GM19238 (cell line): ENCODE results near the gene SFSWAP.
"Not testable (repeated sequence)": the region's sequence is repeated elsewhere in the genome, so short reads cannot be mapped to it uniquely, and the experiment has no call there.

ENCODE experiments used
- DNase-seq: peaks from one replicate; pipeline ENCODE4 v3.0.0; 2011; ENCODE audit warnings: low spot score; ENCODE audit not compliant: insufficient read length

SFSWAP gene

DNA sequence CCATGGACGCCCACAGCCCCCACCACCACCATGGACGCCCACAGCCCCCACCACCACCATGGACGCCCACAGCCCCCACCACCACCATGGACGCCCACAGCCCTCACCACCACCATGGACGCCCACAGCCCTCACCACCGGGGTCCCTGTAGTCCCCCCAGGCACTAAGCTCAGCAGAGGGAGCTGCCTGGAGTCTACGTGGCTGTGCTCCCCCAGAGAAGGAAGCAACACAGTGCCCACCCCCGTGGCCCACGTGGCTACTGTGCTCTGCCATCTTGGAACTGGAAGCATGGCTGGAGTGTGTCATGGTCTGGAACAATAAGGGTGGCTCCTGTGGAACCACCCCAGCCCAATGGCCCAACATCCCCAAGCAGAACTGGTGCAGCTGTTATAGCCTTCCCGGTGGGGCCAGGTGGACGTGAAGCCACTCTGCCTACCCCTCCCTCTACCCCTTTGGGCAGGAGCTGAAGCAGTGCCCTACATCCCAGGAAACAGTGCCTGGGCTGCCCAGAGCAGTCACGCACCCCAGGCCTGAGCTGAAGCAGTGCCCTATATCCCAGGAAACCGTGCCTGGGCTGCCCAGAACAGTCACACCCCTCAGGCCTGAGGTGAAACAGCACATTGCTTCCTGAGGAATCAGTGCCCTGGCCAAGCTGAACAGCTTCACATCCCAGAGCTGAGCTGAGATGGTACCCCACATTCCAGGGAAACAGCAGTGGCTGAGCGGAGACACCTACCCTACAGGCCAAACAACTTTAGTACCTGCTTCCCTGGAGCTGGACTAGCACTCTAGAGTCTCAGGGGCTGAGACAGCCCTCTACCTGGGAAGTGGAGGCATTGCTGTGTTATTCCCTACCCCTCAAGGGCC, 9.0 kb upstream of the SFSWAP start:
- DNase-seq = no peak

DNA sequence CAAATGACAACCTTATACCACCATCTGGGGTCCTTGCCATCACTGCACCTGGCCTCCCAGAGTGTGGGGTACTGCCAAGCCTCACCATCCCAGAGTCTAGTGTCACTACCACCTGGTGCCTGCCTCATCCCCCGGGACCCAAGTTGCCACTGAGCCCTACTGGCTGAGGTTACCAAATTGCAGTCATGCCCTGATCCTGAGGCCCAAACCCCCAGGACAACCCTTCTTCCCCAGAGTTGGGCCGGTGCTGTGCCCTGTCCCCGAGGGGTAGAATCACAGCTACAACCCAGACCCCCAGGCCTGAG, 8.4 kb upstream of the SFSWAP start:
- no peak for DNase-seq

DNA sequence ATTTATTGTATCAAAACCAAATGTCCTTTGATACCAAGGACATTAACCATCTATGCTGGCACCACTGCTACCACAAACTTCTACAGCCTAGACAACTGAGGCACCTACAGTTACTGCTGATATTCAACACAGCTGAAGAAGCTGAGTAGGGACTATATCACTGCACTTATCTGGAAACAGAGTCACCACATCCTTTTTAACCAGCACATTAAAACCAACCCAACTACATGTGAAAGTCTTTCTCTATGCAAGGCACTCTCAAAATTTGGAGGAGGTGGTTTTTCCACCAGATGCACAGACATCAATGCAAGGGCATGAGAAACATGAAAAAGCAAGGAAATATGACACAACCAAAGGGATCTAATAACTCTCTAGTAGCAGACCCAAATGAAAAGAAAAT, 7.7 kb upstream of the SFSWAP start:
- DNase-seq = no peak

DNA sequence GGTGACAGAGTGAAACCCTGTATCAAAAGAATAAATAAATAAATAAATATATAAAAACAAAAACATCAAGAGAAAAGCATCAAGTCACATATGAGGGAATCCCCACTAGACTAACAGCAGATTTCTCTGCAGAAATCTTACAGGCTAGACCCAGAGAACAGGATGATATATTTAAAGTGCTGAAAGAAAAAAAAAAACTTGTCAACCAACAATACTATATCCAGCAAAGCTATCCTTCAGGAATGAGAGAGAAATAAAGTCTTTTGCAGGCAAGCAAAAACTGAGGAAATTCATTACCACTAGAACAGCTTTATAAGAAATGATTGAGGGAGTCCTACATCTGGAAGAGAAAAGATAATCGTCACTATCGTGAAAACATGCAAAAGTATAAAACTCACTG, 6.4 kb upstream of the SFSWAP start:
- DNase-seq = no peak

DNA sequence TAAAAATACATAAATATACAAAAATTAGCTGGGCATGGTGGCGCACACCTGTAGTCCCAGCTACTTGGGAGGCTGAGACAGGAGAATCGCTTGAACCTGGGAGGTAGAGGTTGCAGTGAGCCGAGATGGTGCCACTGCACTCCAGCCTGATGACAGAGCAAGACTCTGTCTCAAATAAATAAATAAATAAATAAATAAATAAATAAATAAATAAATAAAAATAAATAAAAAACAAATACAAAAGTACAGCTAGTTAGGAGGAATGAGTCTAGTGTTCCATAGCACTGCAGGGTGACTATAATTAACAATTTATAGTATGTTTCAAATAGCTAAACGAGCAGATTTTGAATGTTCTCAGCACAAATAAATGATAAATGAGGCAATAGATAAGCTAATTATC, 4.2 kb upstream of the SFSWAP start:
- DNase-seq = not testable (repeated sequence)

DNA sequence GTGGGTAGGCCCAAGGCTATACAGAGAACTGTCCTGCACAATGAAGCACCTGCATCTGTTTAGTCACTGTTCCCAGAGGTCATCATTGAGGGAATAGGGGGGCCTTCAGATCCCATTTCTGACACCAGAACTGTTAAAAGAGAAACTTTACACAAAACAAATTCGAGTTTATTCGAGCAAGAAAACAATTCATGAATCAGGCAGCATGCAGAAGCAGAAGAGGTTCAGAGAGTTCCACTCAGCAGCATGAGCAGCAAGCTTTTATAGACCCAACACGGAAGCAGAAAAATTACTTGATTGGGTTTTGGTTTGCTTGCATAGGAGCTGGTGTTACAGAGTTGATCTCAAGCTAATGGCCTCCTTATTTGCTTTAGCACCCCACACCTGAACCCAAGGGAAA, 1.7 kb upstream of the SFSWAP start:
- no peak for DNase-seq

DNA sequence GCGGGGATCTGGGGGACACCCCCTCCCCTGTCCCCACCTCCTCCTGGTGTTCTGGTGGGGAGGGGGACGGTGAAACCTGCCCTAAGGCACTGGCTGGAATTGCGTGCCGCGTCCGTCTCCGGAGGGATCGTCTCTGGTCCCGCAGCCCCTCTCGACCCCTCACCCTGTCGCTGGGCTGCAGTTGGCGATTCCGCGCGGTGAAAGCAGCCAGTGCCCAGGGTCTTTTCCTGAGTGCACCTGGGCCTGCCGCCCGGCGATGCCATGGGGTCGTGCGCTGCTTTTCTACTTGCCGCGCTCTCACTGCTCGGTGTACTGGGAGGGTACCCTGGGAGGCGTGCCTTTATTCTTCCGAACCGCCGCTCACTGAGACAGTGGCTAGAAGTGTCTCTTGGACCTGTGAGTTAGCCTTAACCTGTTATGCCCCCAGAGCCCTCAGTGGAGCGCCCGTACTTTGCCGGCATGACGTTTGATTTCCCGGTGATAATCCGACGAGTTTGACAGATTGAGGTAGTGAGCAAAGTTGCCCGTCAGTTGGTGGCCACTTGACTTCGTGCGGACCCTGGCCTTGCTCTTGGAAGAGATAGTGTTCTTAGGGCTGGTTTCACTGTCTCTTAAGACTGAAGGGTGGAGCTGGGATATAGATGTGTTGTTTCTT, 788 bp downstream of the SFSWAP start:
- no peak for DNase-seq

DNA sequence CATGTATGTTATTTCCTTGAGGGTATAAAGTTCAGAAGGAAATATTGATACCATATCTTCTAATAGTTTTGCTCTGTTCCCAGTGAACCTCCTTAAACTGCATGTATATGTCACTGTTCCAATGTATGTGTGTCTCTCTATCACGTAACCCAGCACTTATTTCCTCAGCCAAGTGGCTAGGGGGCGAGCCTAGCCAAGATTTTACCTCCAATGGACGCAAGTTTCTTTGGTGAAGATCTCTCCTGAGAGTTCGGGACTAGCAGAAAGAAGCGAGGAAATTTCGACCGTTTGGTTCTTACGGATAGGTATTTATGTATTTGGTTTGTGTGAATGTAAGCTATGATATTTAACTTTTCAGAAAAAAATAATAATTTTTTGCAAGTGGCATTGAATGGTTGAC, 2.5 kb downstream of the SFSWAP start:
- no peak for DNase-seq

DNA sequence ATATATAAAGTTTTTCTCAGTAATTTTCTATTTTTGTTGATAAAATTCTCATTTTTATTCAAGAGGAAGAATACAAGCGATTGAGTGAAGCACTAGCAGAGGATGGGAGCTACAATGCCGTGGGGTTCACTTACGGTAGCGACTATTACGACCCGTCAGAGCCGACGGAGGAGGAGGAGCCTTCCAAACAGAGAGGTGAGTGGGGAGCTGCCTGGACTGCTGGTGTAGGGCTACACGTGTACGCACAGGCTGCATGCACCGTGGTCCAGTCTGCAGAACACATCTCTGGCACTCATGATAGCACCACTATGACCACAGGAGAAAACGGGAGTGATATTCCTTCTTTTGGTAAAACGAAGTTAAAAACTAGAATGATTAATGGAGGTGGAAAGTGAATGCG, 3.9 kb downstream of the SFSWAP start:
- no peak for DNase-seq

DNA sequence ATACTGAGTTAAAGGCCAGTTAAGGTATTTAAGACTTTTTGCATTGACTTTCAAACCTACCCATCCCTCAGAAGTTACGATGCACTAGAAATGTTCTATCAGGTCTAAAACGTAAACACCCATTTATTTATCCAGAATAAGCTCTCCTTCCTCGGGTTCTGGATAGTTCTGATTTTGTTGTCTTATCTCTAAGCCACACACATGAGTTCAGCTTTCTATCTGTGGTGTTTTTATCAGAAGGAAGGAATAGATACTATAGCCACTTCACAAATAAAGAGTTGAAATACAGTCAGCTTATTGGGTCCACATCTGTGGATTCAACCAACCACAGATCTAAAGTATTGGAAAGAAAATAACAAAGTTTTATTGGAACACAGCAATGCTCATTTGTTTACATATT, 5.4 kb downstream of the SFSWAP start:
- no peak for DNase-seq

DNA sequence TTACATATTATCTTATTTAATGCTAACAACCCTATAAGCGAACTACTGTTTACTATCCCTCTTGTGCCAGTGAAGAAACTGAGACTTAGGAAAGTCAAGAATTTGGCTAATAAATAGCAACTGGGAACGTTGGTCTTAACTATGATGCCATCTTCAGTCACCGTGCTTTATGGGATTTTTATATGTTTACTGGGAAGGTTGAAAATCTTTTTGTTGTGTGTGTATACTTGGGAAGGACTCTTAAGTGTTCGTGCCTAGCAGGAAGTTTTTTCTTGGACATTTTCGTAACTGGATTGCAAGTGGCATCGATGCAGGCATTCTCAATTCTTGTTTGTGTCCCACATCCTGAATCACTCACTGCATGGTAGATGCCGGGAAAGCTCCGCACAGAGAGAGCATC, 9.4 kb downstream of the SFSWAP start:
- DNase-seq = no peak

DNA sequence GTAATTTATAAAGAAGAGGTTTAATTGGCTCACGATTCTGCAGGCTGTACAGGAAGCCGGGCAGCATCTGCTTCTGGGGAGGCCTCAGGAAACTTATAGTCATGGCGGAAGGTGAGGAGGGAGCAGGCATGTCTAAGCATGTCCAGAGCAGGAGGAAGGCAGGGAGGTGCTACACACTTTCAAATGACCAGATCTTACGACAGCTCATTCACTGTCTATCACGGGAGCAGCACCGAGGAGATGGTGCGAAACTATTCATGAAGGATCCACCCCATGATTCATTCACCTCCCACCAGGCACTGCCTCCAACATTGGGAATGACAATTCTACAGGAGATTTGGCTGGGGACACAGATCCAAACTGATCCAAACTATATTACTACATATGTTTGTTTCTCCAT, 10.0 kb downstream of the SFSWAP start:
- DNase-seq = no peak

DNA sequence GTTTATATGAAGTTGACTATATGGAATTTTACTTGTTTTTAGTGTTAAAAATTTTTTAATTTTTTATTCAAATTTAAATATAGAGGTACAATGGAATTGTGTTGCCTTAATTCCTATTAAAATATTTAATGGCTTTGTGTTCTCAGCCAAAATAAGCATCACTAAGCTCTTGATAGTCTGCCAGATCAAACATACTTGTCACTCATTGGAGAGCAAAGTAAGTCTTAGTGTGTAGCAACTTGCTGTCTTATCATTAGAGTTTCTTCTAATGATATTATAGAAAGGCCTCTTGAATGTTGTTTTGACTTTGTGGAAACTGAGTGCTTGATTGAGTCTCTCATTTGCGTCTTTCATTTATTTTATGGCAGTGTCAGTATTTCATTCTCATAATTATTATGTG, 10.7 kb downstream of the SFSWAP start:
- DNase-seq = no peak

DNA sequence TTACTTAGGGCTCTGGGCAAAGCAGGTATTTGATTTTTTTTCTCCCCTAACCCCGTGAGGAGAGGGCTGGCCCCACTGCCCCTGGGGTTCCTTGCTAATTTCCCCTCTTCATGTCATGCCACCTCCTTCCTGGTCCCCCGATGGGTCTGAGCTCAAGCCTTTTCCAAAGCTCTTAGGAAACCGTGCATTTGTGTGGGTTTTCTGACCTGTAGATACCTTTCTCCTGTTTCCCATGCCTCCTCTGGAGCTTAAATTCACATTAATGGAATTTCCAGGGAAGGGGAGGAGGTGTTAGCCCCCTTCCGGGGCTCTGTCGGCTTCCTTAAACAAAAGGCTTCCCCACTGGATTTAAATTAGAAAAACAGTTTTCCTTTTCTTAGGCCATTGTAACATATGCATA, 12.6 kb downstream of the SFSWAP start:
- DNase-seq = no peak

DNA sequence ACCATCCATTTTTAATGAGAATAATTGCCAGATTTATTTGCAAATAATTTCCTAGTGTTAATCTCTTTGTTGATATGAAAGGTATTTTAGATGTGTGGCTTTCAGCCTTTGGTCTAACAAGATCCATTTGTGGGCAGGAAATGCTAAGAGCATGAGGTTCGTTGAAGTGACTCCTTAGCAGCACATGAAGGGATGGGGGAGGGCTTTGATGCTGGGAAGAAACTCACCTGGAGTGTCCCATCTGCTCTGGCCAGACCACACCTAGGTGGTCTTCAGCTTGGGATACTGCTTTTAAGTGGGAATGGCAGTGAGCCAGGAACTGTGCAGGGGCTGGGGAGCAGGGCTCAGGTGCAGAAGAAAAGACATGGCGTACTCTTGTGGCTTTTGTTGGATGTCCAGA, 13.6 kb downstream of the SFSWAP start:
- no peak for DNase-seq

DNA sequence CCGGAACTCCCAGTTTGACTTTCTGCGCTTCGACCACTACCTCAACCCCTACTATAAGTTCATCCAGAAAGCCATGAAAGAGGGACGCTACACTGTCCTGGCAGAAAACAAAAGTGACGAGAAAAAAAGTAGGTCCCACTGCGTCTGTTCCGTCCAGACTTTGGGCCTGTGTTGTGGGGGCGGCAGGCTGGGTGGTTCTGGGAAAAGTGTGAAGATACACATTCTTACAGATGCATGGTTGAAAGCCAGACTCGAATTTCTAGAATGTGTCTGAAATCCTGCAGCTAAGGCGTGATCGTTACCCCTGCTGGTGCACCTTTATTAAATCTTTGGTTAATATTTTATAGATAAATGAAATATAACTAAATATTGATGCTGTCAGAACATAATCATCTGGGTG, 14.6 kb downstream of the SFSWAP start:
- DNase-seq = no peak

DNA sequence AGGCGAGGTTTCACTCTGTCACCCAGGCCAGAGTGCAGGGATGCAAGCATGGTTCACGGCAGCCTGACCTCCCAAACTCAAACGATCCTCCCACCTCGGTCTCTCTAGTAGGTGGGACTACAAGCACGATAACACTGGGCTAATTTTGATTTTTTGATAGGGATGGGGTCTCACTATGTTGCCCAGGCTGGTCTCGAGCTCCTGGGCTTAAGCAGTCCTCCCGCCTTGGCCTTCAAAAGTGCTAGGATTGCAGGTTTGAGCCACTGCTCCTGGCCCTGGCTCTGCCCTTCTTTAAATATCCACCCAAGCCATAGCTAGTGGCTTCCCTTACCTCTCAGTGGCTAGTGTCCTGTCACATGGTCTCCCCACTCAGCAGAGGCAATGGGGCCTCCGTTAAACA, 17.8 kb downstream of the SFSWAP start:
- DNase-seq = no peak

DNA sequence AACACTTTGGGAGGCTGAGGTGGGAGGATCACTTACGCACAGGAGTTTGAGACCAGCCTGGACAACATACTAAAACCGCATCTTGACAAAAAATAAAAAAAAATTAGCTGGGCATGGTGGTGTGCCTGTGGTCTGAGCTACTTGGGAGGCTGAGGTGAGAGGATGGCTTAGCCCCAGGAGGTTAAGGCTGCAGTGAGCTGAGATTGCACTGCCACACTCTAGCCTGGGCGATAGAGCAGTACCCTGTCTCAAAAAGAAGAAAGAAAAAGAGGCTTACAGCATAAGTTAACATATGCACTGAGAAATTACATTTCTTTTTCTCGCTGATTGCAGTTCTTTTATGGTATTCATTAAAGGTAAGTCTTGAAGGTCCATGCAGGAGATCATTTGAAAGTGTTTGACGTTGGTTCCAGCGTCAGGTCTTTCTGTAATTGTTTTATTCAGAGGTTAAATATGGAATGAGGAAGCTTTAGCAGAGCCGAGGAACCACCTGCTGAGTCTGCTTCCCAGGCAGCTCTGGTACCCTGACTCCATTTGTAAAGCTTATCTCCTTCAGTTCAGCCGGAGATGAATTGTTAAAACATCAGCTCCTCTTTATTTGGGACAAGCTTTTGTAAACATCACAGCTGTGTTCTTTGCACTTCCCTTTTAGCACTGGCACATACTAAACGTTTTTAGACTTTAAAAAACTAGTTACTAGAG, 18.5 kb downstream of the SFSWAP start:
- DNase-seq = no peak

DNA sequence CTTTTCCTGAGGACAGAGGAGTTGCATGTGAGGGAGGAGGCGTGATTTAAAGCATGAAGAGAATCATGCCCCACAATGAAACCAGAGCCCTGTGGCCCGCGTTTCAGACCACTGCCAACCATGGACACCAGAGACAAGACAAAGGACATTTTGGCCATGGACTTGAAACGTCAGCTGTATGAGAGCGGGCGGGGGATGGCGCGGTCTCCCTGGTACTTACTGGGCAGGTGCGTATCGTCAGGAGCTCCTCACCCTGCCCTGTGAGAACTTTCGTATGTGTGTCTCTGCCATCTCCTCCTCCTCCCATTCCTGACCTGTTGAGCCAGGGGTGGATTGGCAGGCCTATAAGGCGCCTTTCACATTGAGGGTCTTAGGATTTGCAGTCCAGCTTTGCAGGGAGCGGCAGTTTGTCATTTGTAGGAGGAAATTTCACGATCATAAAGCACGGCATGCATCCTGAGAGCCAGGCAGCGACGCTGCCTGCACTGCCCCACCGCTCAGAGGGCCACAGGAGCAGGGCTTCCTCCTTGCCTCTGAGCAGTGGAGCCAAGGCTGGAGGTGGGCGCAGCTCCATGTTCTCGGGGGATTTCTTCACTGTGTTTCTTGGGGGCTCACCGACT, 22.2 kb downstream of the SFSWAP start:
- no peak for DNase-seq

DNA sequence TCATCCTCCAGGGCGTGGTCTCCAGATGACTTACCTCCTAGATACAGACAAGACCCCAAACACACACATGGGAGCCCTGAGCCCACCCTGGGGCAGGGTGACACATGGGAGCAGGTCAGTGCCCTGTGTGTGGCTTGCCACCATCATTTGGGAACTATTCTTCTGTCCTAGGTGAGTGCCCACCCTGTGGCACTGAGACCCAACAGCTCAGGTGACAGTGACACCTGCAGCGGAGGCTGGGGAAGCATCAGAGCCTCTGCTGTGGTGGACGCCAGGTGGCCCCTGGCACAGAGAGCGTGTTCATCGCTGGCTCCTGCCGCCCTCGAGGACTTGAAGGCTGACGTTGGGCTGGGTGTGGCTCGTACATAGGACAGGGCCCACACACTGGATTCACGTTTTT, 23.0 kb downstream of the SFSWAP start:
- DNase-seq = no peak

DNA sequence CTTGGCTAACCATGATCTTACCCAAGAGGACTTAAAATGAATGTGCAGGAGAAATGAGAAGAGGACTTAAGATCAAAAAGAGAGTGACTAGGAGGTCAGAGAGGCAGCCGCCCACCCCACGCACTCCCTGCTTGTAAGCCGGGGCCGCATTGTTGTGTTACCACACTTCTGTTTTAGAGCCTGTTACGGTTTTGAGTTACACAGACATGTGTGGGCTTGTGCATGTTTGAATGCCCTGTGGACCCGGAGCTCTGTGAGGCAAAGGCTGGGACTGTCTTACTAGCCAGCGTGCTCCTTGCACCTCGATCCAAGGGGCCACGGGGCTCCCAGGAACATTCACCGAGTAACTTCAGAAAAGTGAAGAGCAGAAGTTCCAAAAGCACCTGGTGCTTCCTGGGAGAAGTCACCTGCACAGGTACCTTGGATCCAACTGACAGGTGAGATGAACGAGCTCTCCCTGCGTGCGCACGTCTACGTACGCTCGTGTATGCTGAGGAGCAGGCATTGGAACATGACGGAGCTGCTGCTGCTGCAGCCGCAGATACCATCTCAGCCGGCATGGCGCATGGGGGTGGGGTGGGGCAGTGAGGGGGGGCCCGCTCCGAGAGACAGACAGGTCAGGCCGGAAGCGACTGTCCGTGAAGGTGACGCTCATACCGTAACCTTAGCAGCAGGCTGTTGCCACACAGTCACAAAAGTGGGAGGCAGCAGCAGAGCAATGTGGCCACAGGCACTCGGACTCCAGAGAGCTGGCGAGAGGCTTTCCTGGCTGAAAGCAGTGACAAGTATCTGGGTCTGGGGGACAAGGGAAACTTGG, 23.7 kb downstream of the SFSWAP start:
- no peak for DNase-seq

DNA sequence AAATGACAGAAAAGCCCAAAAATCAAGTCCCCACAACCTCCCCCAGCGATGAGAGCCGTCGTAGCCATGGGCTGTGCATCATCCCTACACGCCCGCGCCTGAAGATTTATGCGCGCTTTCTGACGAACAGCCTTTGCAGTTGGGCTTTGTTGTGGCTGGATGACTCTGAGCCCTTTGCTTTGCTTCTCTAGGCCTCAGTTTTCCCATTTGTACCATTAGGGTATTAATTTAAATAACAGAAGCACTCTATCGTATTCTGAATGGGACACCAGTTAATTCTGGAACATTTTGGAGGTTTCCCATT, 24.2 kb downstream of the SFSWAP start:
- no peak for DNase-seq
